NB4 (cell line): ENCODE measurements around the gene TMEM80.

ENCODE experiments used
- CTCF ChIP-seq: IDR thresholded peaks from one replicate; pipeline ENCODE4 v1.5.1; 2012; ENCODE audit warnings: low read depth, low read length
- MYC ChIP-seq: IDR thresholded peaks from 2 replicates; pipeline ENCODE4 v1.6.1; 2011; ENCODE audit warnings: low read depth, low read length
- POLR2A ChIP-seq: IDR thresholded peaks from 2 replicates; pipeline ENCODE4 v1.6.1; 2011; ENCODE audit warnings: mild to moderate bottlenecking; ENCODE audit not compliant: insufficient read length; ENCODE audit errors: extremely low read depth
- TF ChIP-seq, protein P1 (sequence below): IDR thresholded peaks from 2 replicates; pipeline ENCODE4 v1.6.1; 2011; ENCODE audit warnings: low read depth, low read length

- no peak for TF ChIP-seq CTCF
- no peak for TF ChIP-seq POLR2A
- TF ChIP-seq, protein P1, sequence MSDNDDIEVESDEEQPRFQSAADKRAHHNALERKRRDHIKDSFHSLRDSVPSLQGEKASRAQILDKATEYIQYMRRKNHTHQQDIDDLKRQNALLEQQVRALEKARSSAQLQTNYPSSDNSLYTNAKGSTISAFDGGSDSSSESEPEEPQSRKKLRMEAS: no peak
- TF ChIP-seq MYC: no peak
These were observed 33.4 kb downstream of the TMEM80 start for GRCh38 chr11:728901-729491.
